Fibroblast of mammary gland (primary cell): Measurements from ENCODE around the gene LMAN1L.

ENCODE experiments used
- DNase-seq: peaks from one replicate; pipeline ENCODE4 v3.0.0-alpha.2; 2010; ENCODE audit warnings: low read depth
- H3K4me3 ChIP-seq: 2 replicates; pipeline ENCODE4 v1.5.1; 2011; ENCODE audit warnings: low read depth, mild to moderate bottlenecking, low read length, moderate library complexity; ENCODE audit not compliant: control insufficient read depth
- TF ChIP-seq, protein P1 (sequence below): conservative IDR thresholded peaks from 2 replicates; pipeline ENCODE4 v1.5.1; 2011; ENCODE audit warnings: low read depth, low read length, inconsistent platforms; ENCODE audit not compliant: control insufficient read depth, insufficient read depth

LMAN1L gene

DNA sequence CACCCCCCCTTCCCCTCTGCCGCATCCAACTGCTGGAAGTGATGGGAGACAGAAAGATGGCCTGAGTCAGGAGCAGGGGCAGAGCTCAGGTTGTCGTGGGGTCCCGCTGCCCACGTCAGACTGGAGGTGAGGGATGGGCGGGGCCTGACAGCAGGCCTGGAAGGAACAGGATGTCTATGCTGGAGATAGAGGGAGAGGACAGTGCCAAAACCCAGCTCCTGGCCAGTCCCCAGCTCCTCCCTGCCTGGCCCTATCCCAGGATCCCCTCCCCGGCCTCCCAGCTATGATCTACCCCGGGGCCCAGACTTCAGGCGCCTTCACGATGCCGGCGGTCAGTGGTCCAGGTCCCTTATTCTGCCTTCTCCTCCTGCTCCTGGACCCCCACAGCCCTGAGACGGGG lies at the start of gene LMAN1L:
LMAN1L (plus strand) TSS at position 303 of the 400 bp plus-strand sequence; CDS start at position 323, 20 bp downstream.
- no peak for DNase-seq
- TF ChIP-seq, protein P1, sequence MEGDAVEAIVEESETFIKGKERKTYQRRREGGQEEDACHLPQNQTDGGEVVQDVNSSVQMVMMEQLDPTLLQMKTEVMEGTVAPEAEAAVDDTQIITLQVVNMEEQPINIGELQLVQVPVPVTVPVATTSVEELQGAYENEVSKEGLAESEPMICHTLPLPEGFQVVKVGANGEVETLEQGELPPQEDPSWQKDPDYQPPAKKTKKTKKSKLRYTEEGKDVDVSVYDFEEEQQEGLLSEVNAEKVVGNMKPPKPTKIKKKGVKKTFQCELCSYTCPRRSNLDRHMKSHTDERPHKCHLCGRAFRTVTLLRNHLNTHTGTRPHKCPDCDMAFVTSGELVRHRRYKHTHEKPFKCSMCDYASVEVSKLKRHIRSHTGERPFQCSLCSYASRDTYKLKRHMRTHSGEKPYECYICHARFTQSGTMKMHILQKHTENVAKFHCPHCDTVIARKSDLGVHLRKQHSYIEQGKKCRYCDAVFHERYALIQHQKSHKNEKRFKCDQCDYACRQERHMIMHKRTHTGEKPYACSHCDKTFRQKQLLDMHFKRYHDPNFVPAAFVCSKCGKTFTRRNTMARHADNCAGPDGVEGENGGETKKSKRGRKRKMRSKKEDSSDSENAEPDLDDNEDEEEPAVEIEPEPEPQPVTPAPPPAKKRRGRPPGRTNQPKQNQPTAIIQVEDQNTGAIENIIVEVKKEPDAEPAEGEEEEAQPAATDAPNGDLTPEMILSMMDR, result no peak
- H3K4me3 ChIP-seq, result no peak within 1 kb of the TSS

GRCh38 chr15:74763416-74763815 lies 49.2 kb upstream of the LMAN1L start:
- no peak overlapping the region for H3K4me3 ChIP-seq
- DNase-seq, result no peak
- TF ChIP-seq, protein P1, result no peak

DNA sequence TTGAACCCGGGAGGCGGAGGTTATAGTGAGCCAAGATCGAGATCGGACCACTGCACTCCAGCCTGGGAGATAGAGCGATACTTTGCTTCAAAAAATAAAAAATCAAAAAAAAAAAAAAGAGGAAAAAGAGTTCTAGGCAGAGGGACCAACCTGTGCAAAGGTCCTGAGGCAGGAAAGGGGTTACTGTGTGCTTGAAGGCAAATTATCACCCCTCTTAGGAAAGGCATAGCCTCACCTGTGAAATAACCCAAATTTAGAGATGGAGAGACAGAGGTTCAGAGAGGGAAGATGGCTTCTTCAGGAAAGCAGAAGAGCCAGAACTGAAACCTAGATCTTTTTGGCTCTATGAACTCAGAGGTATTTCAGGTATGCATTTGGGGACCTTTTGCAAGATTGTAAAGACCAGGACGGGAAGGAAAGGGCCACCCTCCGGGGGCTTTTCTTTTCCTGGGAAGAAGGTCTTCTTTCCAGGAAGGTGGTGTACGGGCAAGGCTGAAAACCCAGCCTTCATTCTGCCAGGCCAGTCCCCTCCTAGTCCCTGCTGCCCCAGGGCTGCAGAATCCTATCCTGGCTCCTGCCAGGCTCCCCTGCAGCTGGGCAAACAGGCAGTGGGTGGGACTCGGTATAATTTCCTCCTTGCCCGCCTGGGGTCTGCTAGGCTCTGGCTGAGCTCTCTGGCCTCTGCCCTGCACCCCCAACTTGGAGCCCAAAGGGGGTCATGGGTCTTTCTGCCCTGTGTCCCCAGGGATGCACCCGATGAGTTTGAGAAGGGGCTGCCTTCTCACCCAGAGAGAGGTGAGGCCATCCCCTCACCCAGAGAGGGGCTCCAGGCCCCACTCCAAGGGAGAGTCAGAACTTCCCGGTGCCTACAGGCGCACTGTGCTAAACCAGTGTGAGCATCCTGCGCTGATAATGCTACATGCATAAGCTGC lies 45.2 kb upstream of the LMAN1L start:
- H3K4me3 ChIP-seq, result no peak overlapping the region
- no peak for DNase-seq
- TF ChIP-seq, protein P1, result no peak

GRCh38 chr15:74768099-74768770 lies 44.4 kb upstream of the LMAN1L start:
- TF ChIP-seq, protein P1, result no peak
- H3K4me3 ChIP-seq, result no peak overlapping the region
- DNase-seq, result no peak

DNA sequence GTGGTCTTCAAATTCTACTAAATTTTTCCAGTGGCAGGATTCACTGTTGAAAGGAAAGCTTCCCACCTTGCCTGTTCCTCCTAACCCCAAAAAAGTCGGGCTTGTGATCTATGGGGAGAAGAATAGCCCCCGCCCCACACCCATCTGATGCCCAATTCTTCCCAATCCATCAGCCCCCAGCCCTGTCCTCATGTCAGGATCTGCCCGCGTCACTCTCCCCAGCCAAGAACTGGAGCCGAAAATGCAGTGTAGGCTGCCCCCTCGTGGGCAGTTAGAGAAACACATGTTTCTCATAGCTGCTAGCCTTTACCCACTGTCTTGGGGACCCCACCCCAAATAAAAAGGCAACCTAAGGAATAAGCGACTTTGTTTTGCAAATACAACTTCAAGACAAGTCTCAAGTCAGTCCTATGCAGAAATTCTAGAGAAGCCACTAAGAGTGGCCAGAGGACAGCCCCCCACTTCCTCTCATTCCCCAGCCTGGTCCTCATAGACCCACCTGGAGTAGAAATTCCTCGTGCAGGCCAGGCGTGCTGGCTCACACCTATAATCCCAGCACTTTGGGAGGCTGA lies 43.8 kb upstream of the LMAN1L start:
- TF ChIP-seq, protein P1, result peak; percentile 72
- peak; percentile 49 for DNase-seq
- H3K4me3 ChIP-seq, result no peak overlapping the region

GRCh38 chr15:74769463-74770025 lies 43.1 kb upstream of the LMAN1L start:
- no peak for DNase-seq
- TF ChIP-seq, protein P1, result no peak
- no peak overlapping the region for H3K4me3 ChIP-seq
